MM.1S (cell line): ENCODE data around the gene MSL1.

Experiments
- EZH2 ChIP-seq: fragments of 300-600 bp; sonication (generic); optimal IDR thresholded peaks from 2 replicates; pipeline ENCODE3; 2017; ENCODE audit warnings: low read depth, mild to moderate bottlenecking, antibody characterized with exemption, low read length, mixed read lengths
- TF ChIP-seq, protein P1 (sequence below): fragments of 300-600 bp; sonication (generic); IDR thresholded peaks from 2 replicates; pipeline ENCODE4 v1.5.1; 2016; ENCODE audit warnings: antibody characterized with exemption, low read length, mixed read lengths

DNA sequence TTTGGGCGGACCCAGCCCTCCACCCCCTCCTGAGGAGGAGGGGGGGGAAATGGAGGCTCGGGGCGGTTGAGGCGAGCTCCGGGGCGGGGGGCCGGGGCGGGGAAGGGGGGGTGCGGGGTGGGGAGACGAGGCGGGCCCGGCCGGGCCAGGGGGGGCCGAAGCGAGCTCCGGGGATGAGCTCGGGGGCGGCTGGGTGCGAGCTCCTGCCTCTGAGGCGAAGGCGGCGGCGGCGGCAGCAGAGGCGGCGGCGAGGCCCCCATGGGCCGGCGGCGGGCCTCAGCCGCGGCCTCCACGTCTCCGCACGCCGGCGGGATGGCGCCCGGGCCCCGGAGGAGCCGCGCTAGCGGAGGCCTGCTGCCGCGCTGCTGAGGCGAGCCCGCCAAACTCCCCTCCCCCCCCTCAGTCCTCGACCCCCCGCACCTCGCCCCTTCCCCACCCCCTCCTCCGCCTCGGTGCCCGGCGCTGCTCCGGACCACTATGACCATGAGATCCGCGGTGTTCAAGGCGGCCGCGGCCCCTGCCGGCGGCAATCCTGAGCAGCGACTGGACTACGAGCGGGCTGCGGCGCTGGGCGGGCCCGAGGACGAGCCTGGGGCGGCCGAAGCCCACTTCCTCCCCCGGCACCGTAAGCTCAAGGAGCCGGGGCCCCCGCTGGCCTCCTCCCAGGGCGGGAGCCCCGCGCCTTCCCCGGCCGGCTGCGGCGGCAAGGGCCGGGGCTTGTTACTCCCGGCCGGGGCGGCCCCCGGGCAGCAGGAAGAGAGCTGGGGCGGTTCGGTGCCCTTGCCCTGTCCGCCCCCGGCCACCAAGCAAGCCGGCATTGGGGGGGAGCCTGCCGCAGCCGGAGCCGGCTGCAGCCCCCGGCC is 596 bp downstream of the MSL1 start:
- TF ChIP-seq EZH2, result no peak
- TF ChIP-seq, protein P1, sequence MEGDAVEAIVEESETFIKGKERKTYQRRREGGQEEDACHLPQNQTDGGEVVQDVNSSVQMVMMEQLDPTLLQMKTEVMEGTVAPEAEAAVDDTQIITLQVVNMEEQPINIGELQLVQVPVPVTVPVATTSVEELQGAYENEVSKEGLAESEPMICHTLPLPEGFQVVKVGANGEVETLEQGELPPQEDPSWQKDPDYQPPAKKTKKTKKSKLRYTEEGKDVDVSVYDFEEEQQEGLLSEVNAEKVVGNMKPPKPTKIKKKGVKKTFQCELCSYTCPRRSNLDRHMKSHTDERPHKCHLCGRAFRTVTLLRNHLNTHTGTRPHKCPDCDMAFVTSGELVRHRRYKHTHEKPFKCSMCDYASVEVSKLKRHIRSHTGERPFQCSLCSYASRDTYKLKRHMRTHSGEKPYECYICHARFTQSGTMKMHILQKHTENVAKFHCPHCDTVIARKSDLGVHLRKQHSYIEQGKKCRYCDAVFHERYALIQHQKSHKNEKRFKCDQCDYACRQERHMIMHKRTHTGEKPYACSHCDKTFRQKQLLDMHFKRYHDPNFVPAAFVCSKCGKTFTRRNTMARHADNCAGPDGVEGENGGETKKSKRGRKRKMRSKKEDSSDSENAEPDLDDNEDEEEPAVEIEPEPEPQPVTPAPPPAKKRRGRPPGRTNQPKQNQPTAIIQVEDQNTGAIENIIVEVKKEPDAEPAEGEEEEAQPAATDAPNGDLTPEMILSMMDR, result peak; percentile 13; the same call in 1 of the 2 replicates
